NCI-H82 treated with DMSO at 0.1 percent for 48 hours (cell line): ENCODE results near the gene RGS8.
A peak's percentile ranks its signal among the peaks of the same experiment; 100 is the strongest.

ENCODE experiments used
- DNase-seq: peaks from one replicate; lab custom pipeline; 2025; ENCODE audit not compliant: unreplicated experiment; lab: John Stamatoyannopoulos, UW

Gene RGS8

GRCh38 chr1:182642461-182642860 is 41.9 kb downstream of the RGS8 start:
- DNase-seq = no peak

- DNase-seq = no peak
These were observed 42.8 kb downstream of the RGS8 start for GRCh38 chr1:182641561-182641960.

GRCh38 chr1:182639330-182639729 is 45.1 kb downstream of the RGS8 start:
- no peak for DNase-seq

GRCh38 chr1:182637769-182638168 is 46.6 kb downstream of the RGS8 start:
- no peak for DNase-seq

GRCh38 chr1:182635871-182636270 is 48.5 kb downstream of the RGS8 start:
- peak; percentile 52 for DNase-seq
